ENCODE measurements around the gene SLC37A1. TPM values are rescaled to one million over a fixed set of nuclear protein-coding genes. Genes with fewer than 3 reads are reported as not detected.

Gene SLC37A1
- total and polyA plus RNA-seq, 8 donors, result 4.7 to 14.3 (median 7.9) TPM

DNA sequence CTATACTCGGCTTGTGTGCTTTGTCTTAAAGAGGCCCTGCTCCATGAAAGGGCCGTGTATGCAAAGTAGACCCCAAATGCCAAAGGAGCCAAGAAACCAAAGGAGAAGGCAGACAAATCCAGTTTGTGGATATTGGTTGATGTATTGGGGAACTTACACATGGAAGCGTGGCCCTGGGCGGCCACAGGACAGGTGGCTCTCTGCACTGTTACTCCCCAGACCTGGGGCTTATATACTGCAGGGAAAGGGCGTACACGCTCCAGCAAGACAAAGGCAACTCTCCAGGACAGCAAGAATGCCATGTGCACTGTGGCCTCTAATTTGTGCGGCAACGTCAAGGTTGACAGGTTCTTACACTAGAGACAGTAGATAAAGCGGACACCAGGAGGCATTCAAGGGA lies 42.4 kb upstream of the SLC37A1 start:
- TF ChIP-seq, protein P1, sequence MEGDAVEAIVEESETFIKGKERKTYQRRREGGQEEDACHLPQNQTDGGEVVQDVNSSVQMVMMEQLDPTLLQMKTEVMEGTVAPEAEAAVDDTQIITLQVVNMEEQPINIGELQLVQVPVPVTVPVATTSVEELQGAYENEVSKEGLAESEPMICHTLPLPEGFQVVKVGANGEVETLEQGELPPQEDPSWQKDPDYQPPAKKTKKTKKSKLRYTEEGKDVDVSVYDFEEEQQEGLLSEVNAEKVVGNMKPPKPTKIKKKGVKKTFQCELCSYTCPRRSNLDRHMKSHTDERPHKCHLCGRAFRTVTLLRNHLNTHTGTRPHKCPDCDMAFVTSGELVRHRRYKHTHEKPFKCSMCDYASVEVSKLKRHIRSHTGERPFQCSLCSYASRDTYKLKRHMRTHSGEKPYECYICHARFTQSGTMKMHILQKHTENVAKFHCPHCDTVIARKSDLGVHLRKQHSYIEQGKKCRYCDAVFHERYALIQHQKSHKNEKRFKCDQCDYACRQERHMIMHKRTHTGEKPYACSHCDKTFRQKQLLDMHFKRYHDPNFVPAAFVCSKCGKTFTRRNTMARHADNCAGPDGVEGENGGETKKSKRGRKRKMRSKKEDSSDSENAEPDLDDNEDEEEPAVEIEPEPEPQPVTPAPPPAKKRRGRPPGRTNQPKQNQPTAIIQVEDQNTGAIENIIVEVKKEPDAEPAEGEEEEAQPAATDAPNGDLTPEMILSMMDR (IDR thresholded peaks at IDR 0.05), result no peak
- H3K4me3 ChIP-seq, result no peak overlapping the region
- FAIRE-seq, result no peak

GRCh38 chr21:42471716-42472330 lies 41.8 kb upstream of the SLC37A1 start:
- intact Hi-C loops (cut with DNase I), result no loop called here
- Histone ChIP-seq H3K4me1 (peaks cover 6 to 11% (median 7%) of the 10 kb centered on the region in 3 donors), H3K27me3 (no peaks in the 10 kb centered on the region), H3K27ac (no peak overlapping the region), H3K36me3 (no peaks in the 10 kb centered on the region), H3K9me3 (no peaks in the 10 kb centered on the region), H3K4me3 (no peak overlapping the region)
- 91 to 96% methylated on average over 13 of the region's 13 CpGs for WGBS, 2 donors
- no peak for DNase-seq
- TF ChIP-seq, protein P1 (IDR thresholded peaks at IDR 0.05), result no peak
- ATAC-seq, result no peak
- no peak for FAIRE-seq

More for the DNA sequence above, 42.4 kb upstream of the SLC37A1 start:
- H3K9me3 ChIP-seq, result no peaks in the 10 kb centered on the region
- no peaks in the 10 kb centered on the region for H3K36me3 ChIP-seq
- intact Hi-C loops (cut with DNase I), result no loop called here
- H3K27me3 ChIP-seq, result no peaks in the 10 kb centered on the region
- H3K27ac ChIP-seq, result no peak overlapping the region
- DNase-seq (no peak), ATAC-seq (no peak)
- WGBS, 2 donors, result 88 to 92% methylated on average over 9 of the region's 9 CpGs
- H3K4me1 ChIP-seq, result peaks cover 6 to 16% (median 7%) of the 10 kb centered on the region in 3 donors

- Histone ChIP-seq H3K27ac (no peak overlapping the region), H3K4me1 (peaks cover 4 to 6% (median 4%) of the 10 kb centered on the region in 3 donors), H3K9me3 (no peaks in the 10 kb centered on the region), H3K36me3 (no peaks in the 10 kb centered on the region), H3K4me3 (no peak overlapping the region), H3K27me3 (no peaks in the 10 kb centered on the region)
- ATAC-seq (no peak), DNase-seq (no peak), FAIRE-seq (no peak)
- intact Hi-C loops (cut with DNase I), result no loop called here
- TF ChIP-seq, protein P1 (IDR thresholded peaks at IDR 0.05), result no peak
- 72 to 74% methylated on average over 7 of the region's 7 CpGs for WGBS, 2 donors
Measured at GRCh38 chr21:42472521-42472920, 41.1 kb upstream of the SLC37A1 start.

DNA sequence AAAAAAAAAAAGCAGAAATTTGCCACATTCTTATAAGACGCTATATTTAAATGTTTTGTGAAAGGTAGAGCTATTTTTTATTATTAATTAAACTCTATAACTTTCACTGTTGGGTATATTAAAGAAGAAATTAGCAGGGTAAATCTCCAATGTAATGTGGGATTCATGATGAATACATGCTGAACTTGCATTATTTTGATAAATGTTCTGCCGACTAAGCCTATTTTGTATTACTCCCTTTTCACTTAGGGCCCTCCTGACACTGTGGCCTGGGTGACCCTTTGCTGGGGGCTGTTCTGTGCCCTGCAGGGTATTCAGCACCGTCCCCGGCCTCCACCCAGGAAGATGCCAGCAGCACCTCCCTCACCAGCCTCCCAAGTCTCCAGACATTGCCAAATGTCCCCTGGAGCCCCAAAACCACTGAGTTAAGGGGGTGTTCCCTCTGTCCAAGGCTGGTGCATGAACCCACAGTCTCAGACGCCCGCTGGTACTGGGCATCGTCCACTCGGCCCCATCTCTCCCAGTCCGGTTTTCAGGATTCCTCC lies 40.1 kb upstream of the SLC37A1 start:
- DNase-seq (no peak), ATAC-seq (no peak)
- WGBS, 2 donors, result 80 to 84% methylated on average over 9 of the region's 9 CpGs

More for the DNA sequence above, 40.1 kb upstream of the SLC37A1 start:
- no peaks in the 10 kb centered on the region for H3K9me3 ChIP-seq
- H3K27me3 ChIP-seq, result no peaks in the 10 kb centered on the region
- H3K4me1 ChIP-seq, result peaks cover 0 to 13% (median 0%) of the 10 kb centered on the region in 3 donors
- TF ChIP-seq, protein P1 (IDR thresholded peaks at IDR 0.05), result no peak
- H3K27ac ChIP-seq, result peak overlapping the region; percentile 22 to 75 (median 55)
- intact Hi-C loops (cut with DNase I), result no loop called here
- H3K4me3 ChIP-seq, result no peak overlapping the region
- no peaks in the 10 kb centered on the region for H3K36me3 ChIP-seq
- FAIRE-seq, result no peak
